BE2C (cell line): ENCODE data around the gene DLD. TPM values are rescaled to one million over a fixed set of nuclear protein-coding genes. Genes with fewer than 3 reads are reported as not detected.
"Not testable (repeated sequence)": the region's sequence is repeated elsewhere in the genome, so short reads cannot be mapped to it uniquely, and the experiment has no call there.

Source experiments
- DNase-seq: peaks from one replicate; pipeline ENCODE4 v3.0.0-alpha.2; 2020
- H3K27me3 ChIP-seq: fragments of 250-450 bp; sonication (Bioruptor Pico); 2 replicates; pipeline ENCODE4 v1.5.1; 2020; ENCODE audit warnings: mild to moderate bottlenecking
- H3K36me3 ChIP-seq: fragments of 250-450 bp; sonication (Bioruptor Pico); 2 replicates; pipeline ENCODE4 v1.5.1; 2020; ENCODE audit warnings: mild to moderate bottlenecking
- H3K4me1 ChIP-seq: fragments of 250-450 bp; sonication (Bioruptor Pico); 2 replicates; pipeline ENCODE4 v1.5.1; 2020
- H3K4me3 ChIP-seq: 2 replicates; pipeline ENCODE4 v1.5.1; 2011; ENCODE audit warnings: low read depth, low read length
- H3K9me3 ChIP-seq: fragments of 250-450 bp; sonication (Bioruptor Pico); 2 replicates; pipeline ENCODE4 v1.5.1; 2020
- polyA plus RNA-seq: library from polyadenylated mRNA; unstranded; fragments of >200 nt; gene quantifications from one replicate; pipeline ENCODE4 v1.2.1, GENCODE V29; 2012; ENCODE audit warnings: low read depth, missing spikeins; ENCODE audit not compliant: insufficient read length, insufficient read depth
- TF ChIP-seq, protein P1 (sequence below): IDR thresholded peaks from 2 replicates; pipeline ENCODE4 v1.5.1; 2012; ENCODE audit warnings: mild to moderate bottlenecking, low read depth, low read length

The DLD gene, protein sequence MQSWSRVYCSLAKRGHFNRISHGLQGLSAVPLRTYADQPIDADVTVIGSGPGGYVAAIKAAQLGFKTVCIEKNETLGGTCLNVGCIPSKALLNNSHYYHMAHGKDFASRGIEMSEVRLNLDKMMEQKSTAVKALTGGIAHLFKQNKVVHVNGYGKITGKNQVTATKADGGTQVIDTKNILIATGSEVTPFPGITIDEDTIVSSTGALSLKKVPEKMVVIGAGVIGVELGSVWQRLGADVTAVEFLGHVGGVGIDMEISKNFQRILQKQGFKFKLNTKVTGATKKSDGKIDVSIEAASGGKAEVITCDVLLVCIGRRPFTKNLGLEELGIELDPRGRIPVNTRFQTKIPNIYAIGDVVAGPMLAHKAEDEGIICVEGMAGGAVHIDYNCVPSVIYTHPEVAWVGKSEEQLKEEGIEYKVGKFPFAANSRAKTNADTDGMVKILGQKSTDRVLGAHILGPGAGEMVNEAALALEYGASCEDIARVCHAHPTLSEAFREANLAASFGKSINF
- polyA plus RNA-seq = 103 TPM

DNA sequence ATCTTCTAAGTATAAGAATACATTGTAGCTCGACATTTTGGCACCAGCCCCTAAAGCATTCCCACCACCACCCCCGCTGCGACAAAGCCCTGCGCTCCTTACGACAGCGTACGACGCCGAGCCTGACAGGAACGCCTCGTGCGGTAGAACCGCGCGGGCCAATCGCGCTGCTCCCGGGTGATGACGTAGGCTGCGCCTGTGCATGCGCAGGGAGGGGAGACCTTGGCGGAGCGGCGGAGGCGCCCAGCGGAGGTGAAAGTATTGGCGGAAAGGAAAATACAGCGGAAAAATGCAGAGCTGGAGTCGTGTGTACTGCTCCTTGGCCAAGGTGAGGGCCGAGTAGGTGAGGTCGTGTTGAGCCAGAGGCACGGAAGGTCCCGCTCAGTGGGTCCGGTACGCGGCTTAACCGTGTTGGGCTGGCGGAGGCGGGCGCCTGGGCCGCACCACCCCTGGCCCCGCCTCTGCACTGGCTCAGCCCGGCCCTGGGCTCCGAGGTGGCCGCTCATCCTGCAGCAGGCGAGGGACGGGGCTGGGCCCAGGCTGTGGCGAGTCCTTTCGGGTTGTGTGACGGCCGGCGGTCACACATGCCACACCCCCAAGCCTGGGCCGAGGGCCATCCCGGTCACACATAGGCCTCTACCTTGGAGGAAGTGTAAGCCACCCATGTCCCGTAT, at the start of gene DLD:
Gene DLD (plus strand): TSS at position 222 of the 674 bp plus-strand sequence. CDS start 68 bp downstream, at position 290.
- TF ChIP-seq, protein P1, sequence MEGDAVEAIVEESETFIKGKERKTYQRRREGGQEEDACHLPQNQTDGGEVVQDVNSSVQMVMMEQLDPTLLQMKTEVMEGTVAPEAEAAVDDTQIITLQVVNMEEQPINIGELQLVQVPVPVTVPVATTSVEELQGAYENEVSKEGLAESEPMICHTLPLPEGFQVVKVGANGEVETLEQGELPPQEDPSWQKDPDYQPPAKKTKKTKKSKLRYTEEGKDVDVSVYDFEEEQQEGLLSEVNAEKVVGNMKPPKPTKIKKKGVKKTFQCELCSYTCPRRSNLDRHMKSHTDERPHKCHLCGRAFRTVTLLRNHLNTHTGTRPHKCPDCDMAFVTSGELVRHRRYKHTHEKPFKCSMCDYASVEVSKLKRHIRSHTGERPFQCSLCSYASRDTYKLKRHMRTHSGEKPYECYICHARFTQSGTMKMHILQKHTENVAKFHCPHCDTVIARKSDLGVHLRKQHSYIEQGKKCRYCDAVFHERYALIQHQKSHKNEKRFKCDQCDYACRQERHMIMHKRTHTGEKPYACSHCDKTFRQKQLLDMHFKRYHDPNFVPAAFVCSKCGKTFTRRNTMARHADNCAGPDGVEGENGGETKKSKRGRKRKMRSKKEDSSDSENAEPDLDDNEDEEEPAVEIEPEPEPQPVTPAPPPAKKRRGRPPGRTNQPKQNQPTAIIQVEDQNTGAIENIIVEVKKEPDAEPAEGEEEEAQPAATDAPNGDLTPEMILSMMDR = no peak
- peaks cover 7% of the 10 kb centered on the region for H3K4me1 ChIP-seq
- DNase-seq = peak; percentile 95
- peak within 1 kb of the TSS; percentile 96 for H3K4me3 ChIP-seq
- no peaks in the 10 kb centered on the region for H3K9me3 ChIP-seq
- H3K27me3 ChIP-seq = no peaks in the 10 kb centered on the region
- H3K36me3 ChIP-seq = peaks cover 30% of the 10 kb centered on the region

DNA sequence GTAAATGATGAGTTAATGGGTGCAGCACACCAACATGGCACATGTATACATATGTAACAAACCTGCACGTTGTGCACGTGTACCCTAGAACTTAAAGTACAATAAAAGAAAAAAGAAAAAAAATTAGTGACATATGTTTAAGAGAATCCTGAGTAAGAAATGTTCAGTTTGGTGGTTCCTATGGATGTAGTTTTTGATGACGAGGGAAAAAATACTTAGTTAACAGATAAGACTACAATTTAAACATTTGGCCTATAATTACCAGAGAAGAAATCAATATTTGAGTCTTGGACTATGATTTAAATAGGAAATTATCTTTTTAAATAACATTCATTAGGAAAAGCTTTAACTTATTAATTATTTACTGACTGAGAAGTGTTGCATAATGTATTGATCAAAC, 48.8 kb upstream of the DLD start:
- Histone ChIP-seq H3K4me1 (no peaks in the 10 kb centered on the region), H3K27me3 (peaks cover 37% of the 10 kb centered on the region), H3K4me3 (no peak overlapping the region), H3K9me3 (peaks cover 2% of the 10 kb centered on the region; the same call in 1 of the 2 replicates), H3K36me3 (no peaks in the 10 kb centered on the region)
- no peak for DNase-seq
- TF ChIP-seq, protein P1 = no peak

DNA sequence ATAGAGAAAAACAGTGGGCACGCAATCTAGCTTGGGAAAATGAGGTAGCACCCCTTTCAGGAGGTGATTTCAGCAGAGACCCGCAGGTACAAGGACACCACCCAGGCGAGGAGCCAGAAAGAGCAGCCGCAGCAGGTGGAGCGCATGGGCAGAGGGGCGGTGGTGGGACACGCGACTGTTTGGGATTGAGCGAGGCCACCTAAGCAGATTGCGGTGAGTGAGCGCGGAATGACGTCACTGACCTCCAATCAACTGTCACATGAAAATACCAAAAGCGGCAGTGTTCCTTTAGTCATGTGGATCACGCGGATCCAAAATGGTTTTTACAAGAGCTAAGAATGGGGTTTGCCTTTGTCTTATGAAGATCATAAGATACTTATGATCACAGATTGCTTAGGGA, 47.8 kb upstream of the DLD start:
- Histone ChIP-seq H3K4me1 (no peaks in the 10 kb centered on the region), H3K36me3 (no peaks in the 10 kb centered on the region), H3K4me3 (no peak overlapping the region), H3K9me3 (peaks cover 2% of the 10 kb centered on the region; the same call in 1 of the 2 replicates), H3K27me3 (peaks cover 32% of the 10 kb centered on the region)
- TF ChIP-seq, protein P1 = no peak
- no peak for DNase-seq

DNA sequence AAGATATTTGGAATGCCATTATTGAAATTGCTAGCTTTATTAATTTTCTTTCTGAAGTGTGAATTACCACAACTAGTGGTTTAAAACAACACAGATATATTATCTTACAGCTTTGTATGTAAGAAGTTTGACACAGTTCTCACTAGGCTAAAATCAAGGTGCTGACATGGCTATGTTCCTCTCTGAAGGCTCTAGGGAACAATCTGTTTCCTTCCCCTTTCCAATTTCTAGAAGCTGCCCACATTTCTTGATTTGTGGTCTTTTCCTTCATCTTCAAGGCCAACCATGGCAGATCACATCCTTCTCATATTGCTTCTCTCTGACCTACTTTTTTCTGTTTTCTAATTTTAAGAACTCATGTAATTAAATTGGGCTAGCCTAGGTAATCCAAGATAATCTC, 44.7 kb upstream of the DLD start:
- TF ChIP-seq, protein P1 = no peak
- no peaks in the 10 kb centered on the region for H3K36me3 ChIP-seq
- no peak overlapping the region for H3K4me3 ChIP-seq
- peaks cover 15% of the 10 kb centered on the region for H3K27me3 ChIP-seq
- H3K9me3 ChIP-seq = no peaks in the 10 kb centered on the region
- no peaks in the 10 kb centered on the region for H3K4me1 ChIP-seq
- DNase-seq = no peak

DNA sequence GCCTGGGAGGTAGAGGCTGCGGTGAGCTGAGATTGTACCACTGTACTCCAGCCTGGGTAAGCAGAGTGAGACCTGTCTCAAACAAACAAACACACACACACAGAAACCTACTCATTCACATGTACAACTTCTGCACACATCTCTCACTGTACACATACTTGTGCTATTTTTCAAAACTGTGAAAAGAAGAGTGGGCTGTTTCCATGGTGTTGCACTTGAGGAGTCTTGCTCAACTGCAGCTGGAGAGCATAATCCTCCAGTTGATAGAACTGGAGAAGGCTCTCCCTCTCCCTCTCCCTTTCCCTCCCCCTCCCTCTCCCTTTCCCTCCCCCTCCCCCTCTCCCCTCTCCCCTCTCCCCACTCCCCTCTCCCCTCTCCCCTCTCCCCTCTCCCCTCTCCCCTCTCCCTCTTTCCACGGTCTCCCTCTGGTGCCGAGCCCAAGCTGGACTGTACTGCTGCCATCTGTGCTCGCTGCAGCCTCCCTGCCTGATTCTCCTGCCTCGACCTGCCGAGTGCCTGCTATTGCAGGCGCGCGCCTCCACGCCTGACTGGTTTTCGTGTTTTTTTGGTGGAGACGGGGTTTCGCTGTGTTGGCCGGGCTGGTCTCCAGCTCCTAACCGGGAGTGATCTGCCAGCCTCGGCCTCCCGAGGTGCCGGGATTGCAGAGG, 43.7 kb upstream of the DLD start:
- TF ChIP-seq, protein P1 = no peak
- no peak overlapping the region for H3K4me3 ChIP-seq
- H3K9me3 ChIP-seq = no peaks in the 10 kb centered on the region
- no peaks in the 10 kb centered on the region for H3K4me1 ChIP-seq
- no peaks in the 10 kb centered on the region for H3K36me3 ChIP-seq
- peaks cover 15% of the 10 kb centered on the region for H3K27me3 ChIP-seq
- DNase-seq = no peak

DNA sequence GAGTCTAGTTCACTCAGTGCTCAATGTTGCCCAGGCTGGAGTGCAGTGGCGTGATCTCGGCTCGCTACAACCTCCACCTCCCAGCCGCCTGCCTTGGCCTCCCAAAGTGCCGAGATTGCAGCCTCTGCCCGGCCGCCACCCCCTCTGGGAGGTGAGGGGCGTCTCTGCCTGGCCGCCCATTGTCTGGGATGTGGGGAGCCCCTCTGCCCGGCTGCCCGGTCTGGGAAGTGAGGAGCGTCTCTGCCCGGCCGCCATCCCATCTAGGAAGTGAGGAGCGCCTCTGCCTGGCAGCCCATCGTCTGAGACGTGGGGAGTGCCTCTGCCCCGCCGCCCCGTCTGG, 43.2 kb upstream of the DLD start:
- H3K36me3 ChIP-seq, H3K4me1 ChIP-seq, DNase-seq, H3K9me3 ChIP-seq, H3K4me3 ChIP-seq: not testable (repeated sequence)
- H3K27me3 ChIP-seq = peaks cover 15% of the 10 kb centered on the region

DNA sequence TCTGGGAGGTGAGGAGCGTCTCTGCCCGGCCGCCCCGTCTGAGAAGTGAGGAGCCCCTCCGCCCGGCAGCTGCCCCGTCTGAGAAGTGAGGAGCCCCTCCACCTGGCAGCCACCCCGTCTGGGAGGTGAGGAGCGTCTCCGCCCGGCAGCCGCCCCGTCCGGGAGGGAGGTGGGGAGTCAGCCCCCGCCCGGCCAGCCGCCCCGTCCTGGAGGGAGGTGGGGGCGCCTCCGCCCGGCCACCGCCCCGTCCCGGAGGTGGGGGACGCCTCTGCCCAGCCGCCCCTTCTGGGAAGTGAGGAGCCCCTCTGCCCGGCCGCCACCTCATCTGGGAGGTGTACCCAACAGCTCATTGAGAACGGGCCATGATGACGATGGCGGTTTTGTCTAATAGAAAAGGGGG, 42.8 kb upstream of the DLD start:
- not testable (repeated sequence) for H3K4me3 ChIP-seq, H3K4me1 ChIP-seq, H3K36me3 ChIP-seq, DNase-seq, H3K9me3 ChIP-seq
- peaks cover 15% of the 10 kb centered on the region for H3K27me3 ChIP-seq
